HG03108 (cell line): ENCODE data around the gene VBP1.
"Not testable (repeated sequence)": the region's sequence is repeated elsewhere in the genome, so short reads cannot be mapped to it uniquely, and the experiment has no call there.

Experiments
- ATAC-seq: cut with Tn5 transposase; IDR thresholded peaks from one replicate; pipeline ENCODE4 v1.9.1; 2021; ENCODE audit warnings: moderate library complexity; ENCODE audit not compliant: unreplicated experiment

VBP1 gene

DNA sequence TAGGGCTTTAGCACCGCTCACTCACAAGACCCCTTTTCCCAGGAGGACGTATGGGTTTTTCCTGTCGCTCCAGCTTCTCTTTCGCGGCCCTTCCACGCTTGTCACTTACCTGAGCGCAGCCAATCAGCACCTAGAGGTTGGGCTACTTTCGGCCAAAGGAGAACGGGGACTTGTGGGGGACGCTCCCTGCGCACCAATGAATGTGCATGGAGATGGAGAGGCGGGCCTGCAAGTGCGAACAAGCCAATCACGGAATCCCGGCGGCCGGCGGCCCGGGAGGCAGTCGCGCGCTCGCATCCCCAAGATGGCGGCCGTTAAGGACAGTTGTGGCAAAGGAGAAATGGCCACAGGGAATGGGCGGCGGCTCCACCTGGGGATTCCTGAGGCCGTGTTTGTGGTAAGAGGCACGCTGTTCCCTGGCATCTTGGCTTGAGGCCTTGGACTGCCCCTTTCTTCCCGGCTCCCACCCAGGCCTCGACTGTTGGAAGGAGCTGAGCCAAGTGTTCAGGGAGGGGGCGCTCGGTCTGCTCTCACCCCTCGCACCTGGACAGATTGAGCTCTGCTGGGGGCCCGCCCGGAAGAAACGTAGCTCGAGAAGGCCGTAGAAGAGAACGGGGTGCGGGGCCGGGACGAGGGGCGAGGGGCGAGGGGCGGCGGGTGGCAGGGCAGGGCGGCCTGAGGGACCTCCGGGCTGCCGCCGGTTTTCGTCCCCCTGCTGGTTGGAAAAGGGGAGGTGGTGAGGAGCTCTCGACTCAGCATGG lies at the start of gene VBP1:
TSS of gene VBP1 (plus strand) at position 282 of the 761 bp plus-strand sequence. CDS start at position 305, 23 bp downstream.
- peak; percentile 97 for ATAC-seq

- ATAC-seq: no peak
These were observed 46.4 kb upstream of the VBP1 start for GRCh38 chrX:155169881-155170280.

GRCh38 chrX:155179346-155179997 lies 36.8 kb upstream of the VBP1 start:
- no peak for ATAC-seq

DNA sequence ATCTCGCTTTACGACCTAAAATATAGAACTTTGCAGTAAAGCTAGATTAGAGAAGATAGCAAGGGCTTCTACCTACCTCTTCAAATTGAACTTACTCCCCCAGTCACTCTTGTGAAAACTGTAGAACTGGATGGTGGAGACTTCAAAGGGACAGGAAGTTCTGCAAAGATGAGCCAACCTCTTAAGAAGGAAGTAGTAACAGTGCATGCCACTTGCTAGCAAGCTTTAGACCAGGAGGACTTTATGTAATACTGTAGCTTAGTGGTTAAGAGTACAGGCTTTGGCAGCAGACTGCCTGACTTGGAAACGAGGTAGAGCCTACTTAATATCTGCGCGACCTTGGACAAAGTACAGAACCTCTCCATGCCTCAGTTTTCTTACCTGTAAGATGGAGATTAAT lies 27.5 kb upstream of the VBP1 start:
- ATAC-seq: no peak

- ATAC-seq: no peak
These were observed 5.1 kb upstream of the VBP1 start for GRCh38 chrX:155211208-155211607.

- ATAC-seq: no peak
These were observed 2.5 kb upstream of the VBP1 start for GRCh38 chrX:155213731-155214130.

- ATAC-seq: peak; percentile 25
These were observed 649 bp upstream of the VBP1 start for GRCh38 chrX:155215443-155216178.

GRCh38 chrX:155216940-155217440 lies 730 bp downstream of the VBP1 start:
- ATAC-seq: no peak

DNA sequence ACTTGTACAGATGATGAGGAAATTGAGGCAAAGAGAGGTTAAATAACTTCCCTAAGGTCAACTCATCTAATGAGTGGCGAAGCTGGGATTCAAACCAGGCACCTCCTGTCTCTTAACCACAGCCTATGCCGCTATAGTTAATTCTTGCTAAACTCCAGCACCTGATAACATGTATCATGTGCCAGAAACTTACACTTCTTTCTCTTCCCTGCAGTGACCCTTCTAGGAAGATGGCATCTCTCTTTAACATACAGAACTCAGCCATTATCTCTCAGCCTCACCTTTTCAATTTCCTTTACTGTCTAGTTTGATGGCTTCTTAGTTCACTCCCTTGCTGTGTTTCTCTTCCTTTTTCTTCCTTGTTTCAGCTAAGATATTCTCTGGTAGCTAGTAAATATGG lies 2.5 kb downstream of the VBP1 start:
- no peak for ATAC-seq

DNA sequence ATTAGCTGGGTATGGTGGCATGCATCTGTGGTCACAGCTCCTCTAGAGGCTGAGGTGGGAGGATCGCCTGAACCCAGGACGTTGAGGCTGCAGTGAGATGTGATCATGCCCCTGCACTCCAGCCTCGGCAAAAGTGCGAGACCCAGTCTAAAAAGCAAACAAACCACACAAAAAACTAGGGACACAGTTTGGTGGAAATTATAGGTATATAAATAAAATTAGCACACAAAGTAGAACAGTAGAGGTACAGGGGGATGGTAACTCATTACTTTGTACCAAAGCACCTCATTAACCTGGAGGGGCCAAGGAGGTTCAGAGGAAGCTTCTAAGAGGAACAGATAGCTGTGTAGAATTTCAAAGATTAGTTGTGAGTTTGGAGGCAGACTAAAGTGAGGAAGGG lies 5.1 kb downstream of the VBP1 start:
- no peak for ATAC-seq

GRCh38 chrX:155223746-155224145 lies 7.5 kb downstream of the VBP1 start:
- not testable (repeated sequence) for ATAC-seq

- no peak for ATAC-seq
These were observed 9.5 kb downstream of the VBP1 start for GRCh38 chrX:155225774-155226173.

DNA sequence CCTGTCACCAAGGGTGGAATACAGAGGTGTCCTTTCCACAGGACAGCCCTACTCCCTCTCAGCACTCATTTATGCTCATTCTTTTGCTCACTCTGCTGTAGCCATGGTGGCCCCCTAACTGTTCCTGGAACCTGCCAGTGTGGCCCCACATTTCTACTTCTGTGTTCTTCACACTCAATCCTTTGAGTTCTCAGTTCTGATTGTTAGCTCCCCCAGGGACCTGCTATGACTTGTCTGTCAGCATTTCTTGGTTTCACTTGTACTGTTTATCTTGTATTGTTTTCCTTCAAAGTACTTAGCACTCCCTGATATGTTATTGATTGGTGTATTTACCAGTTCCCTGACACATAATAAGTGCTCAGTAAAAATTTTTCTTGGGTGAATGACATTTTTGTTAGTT lies 14.9 kb downstream of the VBP1 start:
- peak; percentile 78 for ATAC-seq

GRCh38 chrX:155235891-155236290 lies 19.6 kb downstream of the VBP1 start:
- no peak for ATAC-seq

DNA sequence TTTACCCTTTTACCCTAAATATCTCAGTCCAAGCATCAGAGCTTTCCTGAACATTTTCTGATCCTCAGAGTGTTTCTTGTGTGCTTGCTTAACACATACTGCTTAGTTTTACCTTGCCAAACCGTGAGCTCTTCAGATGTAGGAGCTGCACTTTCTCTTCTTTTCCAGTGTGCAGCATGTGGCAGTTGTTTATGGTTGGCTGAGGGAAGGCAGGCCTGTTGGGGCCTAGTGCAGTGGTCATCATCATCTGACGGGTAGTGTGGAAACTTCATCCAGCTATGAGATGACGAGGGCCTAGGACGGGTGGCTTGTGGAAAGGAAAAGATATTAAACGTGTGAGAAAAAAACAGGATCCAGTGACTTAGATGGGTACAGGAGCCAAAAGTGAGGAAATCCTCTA lies 21.5 kb downstream of the VBP1 start:
- no peak for ATAC-seq

GRCh38 chrX:155242300-155242699 lies 26.0 kb downstream of the VBP1 start:
- ATAC-seq: no peak

DNA sequence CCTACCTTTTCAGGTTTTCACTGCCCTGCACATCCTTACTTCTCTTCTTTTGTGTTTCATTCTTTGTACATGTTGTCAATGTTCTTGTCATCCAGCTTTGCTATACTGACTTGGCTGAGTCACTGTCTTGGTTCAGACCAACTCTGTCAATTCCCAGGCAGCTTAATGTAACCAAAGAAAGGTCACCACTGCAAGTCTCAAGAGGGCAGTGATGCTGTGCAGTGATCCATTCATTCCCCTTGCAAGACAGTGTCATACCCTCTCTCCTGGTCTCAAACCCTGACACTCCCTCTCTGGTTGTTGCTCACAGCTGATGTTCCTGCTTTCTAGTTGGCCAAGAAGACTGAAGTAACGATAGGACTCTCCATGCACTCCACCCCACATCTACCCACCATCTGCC lies 30.5 kb downstream of the VBP1 start:
- ATAC-seq: no peak

- ATAC-seq: no peak
These were observed 31.2 kb downstream of the VBP1 start for GRCh38 chrX:155247497-155247896.

DNA sequence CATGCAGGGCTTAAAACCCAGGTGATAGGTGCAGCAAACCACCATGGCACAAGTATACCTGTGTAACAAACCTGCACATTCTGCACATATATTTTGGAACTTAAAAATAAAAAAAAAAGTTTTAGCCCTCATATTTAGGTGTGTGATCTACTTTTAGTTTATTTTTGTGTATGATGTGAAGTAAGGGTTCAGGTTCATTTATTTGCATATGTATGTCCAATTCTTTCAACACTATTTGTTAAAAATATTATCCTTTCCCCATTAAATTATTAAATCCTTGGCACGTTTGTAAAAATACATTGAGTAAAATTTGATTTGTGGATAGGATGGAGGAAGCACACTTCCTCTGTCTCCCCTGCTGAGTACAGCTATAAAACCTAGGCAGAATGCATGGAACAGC lies 35.1 kb downstream of the VBP1 start:
- ATAC-seq: no peak

DNA sequence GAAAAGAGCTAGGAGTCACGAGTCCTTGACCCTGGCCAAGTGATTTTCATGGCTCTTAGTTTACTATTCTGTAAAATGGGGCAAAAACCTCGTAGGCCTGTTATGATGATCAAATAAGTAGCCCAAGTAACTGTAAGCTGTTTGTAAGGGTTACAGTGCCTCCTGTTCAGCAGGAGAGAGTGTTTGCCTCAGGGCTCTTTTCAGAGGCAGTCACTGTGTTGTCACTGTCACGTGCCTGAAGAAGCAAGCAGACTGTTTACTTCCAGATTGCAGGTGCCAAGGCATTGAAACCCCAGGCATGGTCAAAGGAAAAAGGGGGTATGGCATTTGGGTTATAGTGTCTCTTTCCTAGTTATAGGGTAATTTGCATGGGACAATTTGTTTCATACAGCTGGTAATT lies 43.5 kb downstream of the VBP1 start:
- no peak for ATAC-seq

DNA sequence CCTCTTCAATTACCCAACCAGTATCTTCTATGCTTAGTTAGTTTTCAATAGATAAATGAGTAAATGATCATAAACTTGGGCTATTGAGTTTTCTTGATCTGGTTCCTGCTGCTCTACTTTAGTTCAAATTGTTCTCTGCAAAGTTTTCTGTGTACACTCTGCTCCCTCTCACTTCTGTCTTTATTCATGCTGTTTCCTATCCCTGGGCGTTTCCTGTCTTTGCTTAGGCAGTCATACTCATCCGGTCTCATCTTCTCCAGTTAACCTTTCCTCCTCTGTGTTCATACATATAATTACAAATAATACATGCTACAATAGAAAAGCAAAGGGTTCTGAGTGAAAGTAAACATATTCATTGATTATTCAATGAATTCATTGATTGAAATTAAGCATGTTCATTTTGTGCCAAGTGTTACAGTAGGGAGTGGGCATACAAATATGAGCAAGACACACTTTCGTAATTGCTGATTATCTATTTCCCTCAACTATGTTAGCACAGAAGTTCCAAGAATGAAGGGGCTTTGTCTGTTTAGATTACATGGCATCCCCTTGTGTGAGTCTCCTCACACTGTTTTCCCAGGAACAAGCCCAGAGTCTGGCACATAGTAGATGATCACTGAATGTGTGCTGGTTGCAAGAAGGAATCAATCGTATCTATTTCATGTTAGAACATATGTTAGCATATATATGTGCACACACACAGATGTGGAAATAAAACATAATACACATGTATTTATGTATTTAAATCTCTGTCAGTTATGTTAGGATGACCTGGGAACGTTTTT lies 46.9 kb downstream of the VBP1 start:
- peak; percentile 41 for ATAC-seq
